ENCODE results near the gene PCBP2.
A peak's percentile ranks its signal among the peaks of the same experiment; 100 is the strongest.
"Not testable (repeated sequence)": the region's sequence is repeated elsewhere in the genome, so short reads cannot be mapped to it uniquely, and the experiment has no call there.

Gene PCBP2

GRCh38 chr12:53451661-53452158 is at the start of gene PCBP2:
Gene PCBP2, plus strand, starts transcription at chr12:53452102. Its CDS starts 2,699 bp downstream, at chr12:53454801.
- Mint-ChIP-seq H3K4me1 (peaks cover 41% of the 10 kb centered on the region), H3K4me3 (peak within 1 kb of the TSS; percentile 99), H3K27me3 (no peaks in the 10 kb centered on the region), H3K27ac (peak within 1 kb of the TSS; percentile 99), H3K36me3 (peaks cover 47% of the 10 kb centered on the region), H3K9me3 (no peaks in the 10 kb centered on the region)
- peak; percentile 99 for DNase-seq
- CTCF ChIA-PET, result no interaction called here

GRCh38 chr12:53402351-53402750 is 49.6 kb upstream of the PCBP2 start:
- not testable (repeated sequence) for H3K27ac Mint-ChIP-seq, H3K9me3 Mint-ChIP-seq, H3K4me1 Mint-ChIP-seq, DNase-seq, H3K4me3 Mint-ChIP-seq, H3K27me3 Mint-ChIP-seq
- peaks cover 20% of the 10 kb centered on the region for H3K36me3 Mint-ChIP-seq
- CTCF ChIA-PET, result interaction anchor here (0.8 to 1.1 kb wide), 2 partner anchors 19 to 20 kb away, joined by 3 read pairs; no protein-coding TSS in a partner anchor

- CTCF ChIA-PET, result interaction anchor here (0.8 kb wide), 1 partner anchor 20 kb away, joined by 3 read pairs; no protein-coding TSS in a partner anchor
- H3K4me3 Mint-ChIP-seq, result no peak overlapping the region
- no peak for DNase-seq
- H3K27me3 Mint-ChIP-seq, result no peaks in the 10 kb centered on the region
- H3K4me1 Mint-ChIP-seq, result no peaks in the 10 kb centered on the region
- no peaks in the 10 kb centered on the region for H3K9me3 Mint-ChIP-seq
- H3K36me3 Mint-ChIP-seq, result peaks cover 18% of the 10 kb centered on the region
- no peak overlapping the region for H3K27ac Mint-ChIP-seq
These were observed 49.0 kb upstream of the PCBP2 start for GRCh38 chr12:53402871-53403270.

GRCh38 chr12:53410951-53411350 is 41.0 kb upstream of the PCBP2 start:
- no peak overlapping the region for H3K4me3 Mint-ChIP-seq
- no peaks in the 10 kb centered on the region for H3K27me3 Mint-ChIP-seq
- CTCF ChIA-PET, result interaction anchor here (0.9 to 2.0 kb wide), 2 partner anchors 11 to 97 kb away, joined by 3 to 7 read pairs; no protein-coding TSS in a partner anchor
- no peak overlapping the region for H3K27ac Mint-ChIP-seq
- peaks cover 19% of the 10 kb centered on the region for H3K4me1 Mint-ChIP-seq
- no peaks in the 10 kb centered on the region for H3K9me3 Mint-ChIP-seq
- DNase-seq, result no peak
- H3K36me3 Mint-ChIP-seq, result peaks cover 46% of the 10 kb centered on the region

GRCh38 chr12:53413485-53414204 is 38.3 kb upstream of the PCBP2 start:
- no peak overlapping the region for H3K4me3 Mint-ChIP-seq
- CTCF ChIA-PET, result no interaction called here
- peak overlapping the region; percentile 33 for H3K27ac Mint-ChIP-seq
- H3K9me3 Mint-ChIP-seq, result no peaks in the 10 kb centered on the region
- H3K27me3 Mint-ChIP-seq, result no peaks in the 10 kb centered on the region
- DNase-seq, result no peak
- H3K4me1 Mint-ChIP-seq, result peaks cover 25% of the 10 kb centered on the region
- peaks cover 40% of the 10 kb centered on the region for H3K36me3 Mint-ChIP-seq

- CTCF ChIA-PET, result interaction anchor here (0.6 to 1.7 kb wide), 3 partner anchors 63 to 85 kb away, joined by 3 to 5 read pairs (median 4); no protein-coding TSS in a partner anchor
- peaks cover 32% of the 10 kb centered on the region for H3K36me3 Mint-ChIP-seq
- peaks cover 31% of the 10 kb centered on the region for H3K4me1 Mint-ChIP-seq
- no peaks in the 10 kb centered on the region for H3K9me3 Mint-ChIP-seq
- no peaks in the 10 kb centered on the region for H3K27me3 Mint-ChIP-seq
- no peak overlapping the region for H3K4me3 Mint-ChIP-seq
- H3K27ac Mint-ChIP-seq, result no peak overlapping the region
- no peak for DNase-seq
These were observed 37.0 kb upstream of the PCBP2 start for GRCh38 chr12:53414756-53415417.

- not testable (repeated sequence) for H3K27ac Mint-ChIP-seq, H3K4me3 Mint-ChIP-seq, H3K9me3 Mint-ChIP-seq, H3K27me3 Mint-ChIP-seq, DNase-seq
- H3K4me1 Mint-ChIP-seq, result peaks cover 34% of the 10 kb centered on the region
- H3K36me3 Mint-ChIP-seq, result peaks cover 26% of the 10 kb centered on the region
- CTCF ChIA-PET, result interaction anchor here (1.2 to 2.4 kb wide), 3 partner anchors 64 to 71 kb away, joined by 3 to 10 read pairs (median 5); no protein-coding TSS in a partner anchor
These were observed 36.0 kb upstream of the PCBP2 start for GRCh38 chr12:53415752-53416389.

- not testable (repeated sequence) for DNase-seq, H3K9me3 Mint-ChIP-seq, H3K27me3 Mint-ChIP-seq, H3K4me3 Mint-ChIP-seq, H3K27ac Mint-ChIP-seq
- CTCF ChIA-PET, result interaction anchor here (0.8 to 2.6 kb wide), 4 partner anchors 35 to 72 kb away, joined by 3 to 26 read pairs (median 8); no protein-coding TSS in a partner anchor
- Mint-ChIP-seq H3K36me3 (peaks cover 14% of the 10 kb centered on the region), H3K4me1 (peaks cover 34% of the 10 kb centered on the region)
These were observed 34.5 kb upstream of the PCBP2 start for GRCh38 chr12:53417291-53417816.

GRCh38 chr12:53418221-53418620 is 33.7 kb upstream of the PCBP2 start:
- CTCF ChIA-PET, result interaction anchor here (0.7 to 2.6 kb wide), 5 partner anchors 37 to 114 kb away, joined by 3 to 26 read pairs (median 5); no protein-coding TSS in a partner anchor
- H3K36me3 Mint-ChIP-seq, result peaks cover 7% of the 10 kb centered on the region
- H3K4me1 Mint-ChIP-seq, result peaks cover 26% of the 10 kb centered on the region
- H3K27me3 Mint-ChIP-seq, result no peaks in the 10 kb centered on the region
- H3K4me3 Mint-ChIP-seq, result no peak overlapping the region
- no peaks in the 10 kb centered on the region for H3K9me3 Mint-ChIP-seq
- H3K27ac Mint-ChIP-seq, result no peak overlapping the region
- no peak for DNase-seq

- Mint-ChIP-seq H3K36me3 (no peaks in the 10 kb centered on the region), H3K4me3 (no peak overlapping the region), H3K4me1 (peaks cover 22% of the 10 kb centered on the region), H3K27ac (no peak overlapping the region), H3K27me3 (peaks cover 6% of the 10 kb centered on the region), H3K9me3 (no peaks in the 10 kb centered on the region)
- DNase-seq, result no peak
- CTCF ChIA-PET, result interaction anchor here (2.3 to 7.5 kb wide), 3 partner anchors 37 to 98 kb away, joined by 11 to 162 read pairs (median 29); partner anchors contain the start of gene AAAS
These were observed 32.1 kb upstream of the PCBP2 start for GRCh38 chr12:53419756-53420155.

- not testable (repeated sequence) for H3K27ac Mint-ChIP-seq, H3K36me3 Mint-ChIP-seq, H3K4me3 Mint-ChIP-seq, H3K9me3 Mint-ChIP-seq, DNase-seq
- CTCF ChIA-PET, result interaction anchor here (0.9 to 7.5 kb wide), 9 partner anchors 11 to 261 kb away, joined by 3 to 162 read pairs (median 9); no protein-coding TSS in a partner anchor
- peaks cover 11% of the 10 kb centered on the region for H3K27me3 Mint-ChIP-seq
- peaks cover 19% of the 10 kb centered on the region for H3K4me1 Mint-ChIP-seq
These were observed 29.7 kb upstream of the PCBP2 start for GRCh38 chr12:53422247-53422646.

- no peak within 1 kb of the TSS for H3K27ac Mint-ChIP-seq
- DNase-seq, result no peak
- CTCF ChIA-PET, result interaction anchor here (1.4 to 7.5 kb wide), 4 partner anchors 42 to 85 kb away, joined by 3 to 162 read pairs (median 10); no protein-coding TSS in a partner anchor
- peaks cover 11% of the 10 kb centered on the region for H3K27me3 Mint-ChIP-seq
- no peak within 1 kb of the TSS for H3K4me3 Mint-ChIP-seq
- H3K36me3 Mint-ChIP-seq, result no peaks in the 10 kb centered on the region
- H3K9me3 Mint-ChIP-seq, result no peaks in the 10 kb centered on the region
- peaks cover 15% of the 10 kb centered on the region for H3K4me1 Mint-ChIP-seq
These were observed 28.3 kb upstream of the PCBP2 start, which contains the start of gene AMHR2 for GRCh38 chr12:53423597-53423996. Gene AMHR2, plus strand, starts transcription at chr12:53423855. Its CDS starts 80 bp downstream, at chr12:53423935.

GRCh38 chr12:53424626-53425514 is 27.0 kb upstream of the PCBP2 start:
- DNase-seq, result no peak
- H3K27me3 Mint-ChIP-seq, result peaks cover 11% of the 10 kb centered on the region
- no peak overlapping the region for H3K27ac Mint-ChIP-seq
- H3K4me3 Mint-ChIP-seq, result no peak overlapping the region
- CTCF ChIA-PET, result interaction anchor here (1.1 to 7.5 kb wide), 4 partner anchors 43 to 103 kb away, joined by 3 to 162 read pairs (median 6); no protein-coding TSS in a partner anchor
- peaks cover 9% of the 10 kb centered on the region for H3K4me1 Mint-ChIP-seq
- no peaks in the 10 kb centered on the region for H3K9me3 Mint-ChIP-seq
- H3K36me3 Mint-ChIP-seq, result no peaks in the 10 kb centered on the region
